SK-N-MC (cell line): ENCODE results near the gene MIA3.

Source experiments
- EZH2 ChIP-seq: fragments of 200-600 bp; sonication (generic); IDR thresholded peaks from one replicate; pipeline ENCODE4 v1.6.1; 2017; ENCODE audit warnings: antibody characterized with exemption
- POLR2AphosphoS5 ChIP-seq: IDR thresholded peaks from 2 replicates; pipeline ENCODE4 v1.6.1; 2012; ENCODE audit warnings: mild to moderate bottlenecking, low read depth, low read length, borderline replicate concordance

- TF ChIP-seq EZH2 (no peak), POLR2AphosphoS5 (no peak)
These were observed 34.8 kb upstream of the MIA3 start for GRCh38 chr1:222583079-222583478.
